HG03558 (cell line): ENCODE results near the gene RETREG1.
"Not testable (repeated sequence)": the region's sequence is repeated elsewhere in the genome, so short reads cannot be mapped to it uniquely, and the experiment has no call there.

Source experiments
- ATAC-seq: cut with Tn5 transposase; IDR thresholded peaks from one replicate; pipeline ENCODE4 v1.9.1; 2021; ENCODE audit warnings: moderate number of reproducible peaks; ENCODE audit not compliant: unreplicated experiment; ENCODE audit errors: extremely low read depth

The RETREG1 gene

GRCh38 chr5:16500024-16500423 lies 116.8 kb downstream of the RETREG1 start:
- no peak for ATAC-seq

GRCh38 chr5:16497546-16497945 lies 119.3 kb downstream of the RETREG1 start:
- ATAC-seq: no peak

GRCh38 chr5:16493261-16493660 lies 123.5 kb downstream of the RETREG1 start:
- no peak for ATAC-seq

- ATAC-seq: no peak
Observed at GRCh38 chr5:16492398-16493140, 124.2 kb downstream of the RETREG1 start.

- ATAC-seq: no peak
Observed at GRCh38 chr5:16490911-16491310, 125.9 kb downstream of the RETREG1 start.

GRCh38 chr5:16489322-16489791 lies 127.4 kb downstream of the RETREG1 start:
- peak; percentile 49 for ATAC-seq

GRCh38 chr5:16487456-16487855 lies 129.3 kb downstream of the RETREG1 start:
- ATAC-seq: no peak

GRCh38 chr5:16486711-16487111 lies 130.1 kb downstream of the RETREG1 start:
- ATAC-seq: no peak

- no peak for ATAC-seq
Observed at GRCh38 chr5:16485656-16486055, 131.1 kb downstream of the RETREG1 start.

GRCh38 chr5:16484081-16484480 lies 132.7 kb downstream of the RETREG1 start:
- no peak for ATAC-seq

GRCh38 chr5:16483361-16483760 lies 133.4 kb downstream of the RETREG1 start:
- no peak for ATAC-seq

GRCh38 chr5:16482891-16483290 lies 133.9 kb downstream of the RETREG1 start:
- no peak for ATAC-seq

GRCh38 chr5:16480821-16481538 lies 135.8 kb downstream of the RETREG1 start:
- ATAC-seq: no peak

- ATAC-seq: no peak
Observed at GRCh38 chr5:16480144-16480543, 136.7 kb downstream of the RETREG1 start.

- ATAC-seq: no peak
Observed at GRCh38 chr5:16477541-16477940, 139.3 kb downstream of the RETREG1 start.

GRCh38 chr5:16476417-16476816 lies 140.4 kb downstream of the RETREG1 start:
- not testable (repeated sequence) for ATAC-seq

- ATAC-seq: no peak
Observed at GRCh38 chr5:16471387-16471786, 145.4 kb downstream of the RETREG1 start.

GRCh38 chr5:16467363-16468219 lies 149.2 kb downstream of the RETREG1 start:
- peak; percentile 77 for ATAC-seq

- ATAC-seq: peak; percentile 57
Observed at GRCh38 chr5:16465544-16466432, 151.0 kb downstream of the RETREG1 start, which contains the start of gene ZNF622. Gene ZNF622, minus strand, starts transcription at chr5:16465800. Its CDS starts 135 bp downstream, at chr5:16465665.
